Mesenchymal stem cell (in vitro differentiated cells and primary cell): ENCODE results near the gene LSM11.
A peak's percentile ranks its signal among the peaks of the same experiment; 100 is the strongest.
"Not testable (repeated sequence)": the region's sequence is repeated elsewhere in the genome, so short reads cannot be mapped to it uniquely, and the experiment has no call there.

Experiments used
- DNase-seq: peaks from one replicate; pipeline ENCODE4 v3.0.0-alpha.2; 2013
- H2AFZ ChIP-seq: one replicate; pipeline ENCODE4 v1.6.1; 2013; ENCODE audit warnings: low read depth, mild to moderate bottlenecking, control low read depth, inconsistent platforms, low read length, moderate library complexity
- H2AK5ac ChIP-seq: 2 replicates; pipeline ENCODE4 v1.6.1; 2013; ENCODE audit warnings: low read length, moderate library complexity, mild to moderate bottlenecking, inconsistent platforms; ENCODE audit not compliant: severe bottlenecking
- H2BK120ac ChIP-seq: one replicate; pipeline ENCODE4 v1.6.1; 2013; ENCODE audit warnings: low read depth, mild to moderate bottlenecking, inconsistent platforms, low read length, moderate library complexity
- H2BK12ac ChIP-seq, 2 experiments: one replicate each; pipeline ENCODE4 v1.6.1; 2013; ENCODE audit warnings: inconsistent platforms in 2 of 2, low read length in 2 of 2, mild to moderate bottlenecking in 2 of 2, moderate library complexity in 2 of 2, control low read depth in 1 of 2
- H2BK15ac ChIP-seq: one replicate; pipeline ENCODE4 v1.6.1; 2013; ENCODE audit warnings: mild to moderate bottlenecking, low read depth, inconsistent platforms; ENCODE audit not compliant: poor library complexity, severe bottlenecking
- H2BK5ac ChIP-seq: 2 replicates; pipeline ENCODE4 v1.6.1; 2013; ENCODE audit warnings: low read depth, mild to moderate bottlenecking, low read length, control low read depth, inconsistent platforms; ENCODE audit not compliant: poor library complexity, severe bottlenecking
- H3K14ac ChIP-seq, 2 experiments: one replicate each; pipeline ENCODE4 v1.6.1; 2013; ENCODE audit warnings: inconsistent platforms in 2 of 2, low read length in 2 of 2, control low read depth in 1 of 2, mild to moderate bottlenecking in 1 of 2, moderate library complexity in 1 of 2
- H3K18ac ChIP-seq, 2 experiments: one replicate each; pipeline ENCODE4 v1.6.1; 2013; ENCODE audit warnings: inconsistent platforms in 2 of 2, low read length in 2 of 2, control low read depth in 1 of 2, low read depth in 1 of 2, mild to moderate bottlenecking in 1 of 2
- H3K23ac ChIP-seq, 2 experiments: one replicate each; pipeline ENCODE4 v1.6.1; 2013; ENCODE audit warnings: inconsistent platforms in 2 of 2, low read length in 2 of 2, mild to moderate bottlenecking in 2 of 2, moderate library complexity in 2 of 2, control low read depth in 1 of 2
- H3K27ac ChIP-seq: 2 replicates; pipeline ENCODE4 v1.5.1; 2013; ENCODE audit warnings: mild to moderate bottlenecking, moderate library complexity, low read length, control low read depth, inconsistent platforms; ENCODE audit not compliant: poor library complexity, severe bottlenecking
- H3K27me3 ChIP-seq, 2 experiments: 2 replicates each; pipeline versions ENCODE4 v1.6.1 to v1.7.0; 2013; ENCODE audit warnings: low read length in 2 of 2, mild to moderate bottlenecking in 2 of 2, moderate library complexity in 2 of 2, control low read depth in 1 of 2, inconsistent platforms in 1 of 2; ENCODE audit not compliant: control insufficient read depth in 1 of 2, insufficient read depth in 1 of 2
- H3K36me3 ChIP-seq, 2 experiments: 2 replicates each; pipeline versions ENCODE4 v1.6.1 to v1.7.0; 2013; ENCODE audit warnings: low read length in 2 of 2, control low read depth in 1 of 2, inconsistent platforms in 1 of 2, low read depth in 1 of 2, mild to moderate bottlenecking in 1 of 2; ENCODE audit not compliant: insufficient read depth in 2 of 2, control insufficient read depth in 1 of 2
- H3K4ac ChIP-seq, 2 experiments: one replicate each; pipeline ENCODE4 v1.6.1; 2013; ENCODE audit warnings: inconsistent platforms in 2 of 2, low read length in 2 of 2, mild to moderate bottlenecking in 2 of 2, moderate library complexity in 2 of 2, control low read depth in 1 of 2, low read depth in 1 of 2
- H3K4me1 ChIP-seq: 2 replicates; pipeline ENCODE4 v1.6.1; 2013; ENCODE audit warnings: low read depth, low read length, control low read depth; ENCODE audit not compliant: control insufficient read depth, insufficient read depth
- H3K4me2 ChIP-seq: 2 replicates; pipeline ENCODE4 v1.6.1; 2013; ENCODE audit warnings: low read length, mild to moderate bottlenecking, inconsistent platforms; ENCODE audit not compliant: poor library complexity, severe bottlenecking
- H3K4me3 ChIP-seq, 2 experiments: 2 replicates each; pipeline versions ENCODE4 v1.5.1 to v1.7.0; 2013; ENCODE audit warnings: low read length in 2 of 2, mild to moderate bottlenecking in 2 of 2, control low read depth in 1 of 2, low read depth in 1 of 2; ENCODE audit not compliant: insufficient read depth in 1 of 2
- H3K79me1 ChIP-seq: replicated peaks from 2 replicates; pipeline ENCODE4 v1.6.1; 2013; ENCODE audit warnings: mild to moderate bottlenecking, control low read depth, low read length, inconsistent platforms; ENCODE audit not compliant: poor library complexity, severe bottlenecking
- H3K9ac ChIP-seq: 2 replicates; pipeline ENCODE4 v1.7.0; 2013; ENCODE audit warnings: mild to moderate bottlenecking, low read length, moderate library complexity
- H3K9me3 ChIP-seq: 2 replicates; pipeline ENCODE4 v1.7.0; 2013; ENCODE audit warnings: mild to moderate bottlenecking, low read length; ENCODE audit not compliant: control insufficient read depth
- H4K8ac ChIP-seq: one replicate; pipeline ENCODE4 v1.6.1; 2013; ENCODE audit warnings: inconsistent platforms, mild to moderate bottlenecking, low read length, moderate library complexity
- H4K91ac ChIP-seq: one replicate; pipeline ENCODE4 v1.6.1; 2013; ENCODE audit warnings: mild to moderate bottlenecking, low read length, inconsistent platforms
- WGBS: methylation state at CpG from one replicate; pipeline ENCODE4 v1.1.7; 2013; ENCODE audit warnings: mixed read lengths; 5-methylcytosine and 5-hydroxymethylcytosine counted together

LSM11 gene

GRCh38 chr5:157727858-157728257 lies 15.7 kb upstream of the LSM11 start:
- not testable (repeated sequence) for H3K36me3 ChIP-seq, H2BK5ac ChIP-seq, H3K4ac ChIP-seq, H3K18ac ChIP-seq, H2AK5ac ChIP-seq, H3K27me3 ChIP-seq, H3K9me3 ChIP-seq, H3K9ac ChIP-seq, DNase-seq, H2BK12ac ChIP-seq, H4K91ac ChIP-seq, H4K8ac ChIP-seq, H3K4me2 ChIP-seq, H2BK120ac ChIP-seq, H2AFZ ChIP-seq, H3K23ac ChIP-seq, H3K79me1 ChIP-seq, H3K14ac ChIP-seq, H3K27ac ChIP-seq, H3K4me1 ChIP-seq, H3K4me3 ChIP-seq, H2BK15ac ChIP-seq
- 100% methylated on average over 1 of the region's 1 CpG for WGBS

- Histone ChIP-seq H3K36me3 (peaks cover 3 to 21% of the 10 kb centered on the region in 2 experiments), H4K91ac (no peak overlapping the region), H4K8ac (no peak overlapping the region), H2AK5ac (no peak overlapping the region), H3K9ac (no peak overlapping the region), H2BK15ac (no peak overlapping the region), H3K23ac (no peak overlapping the region), H3K9me3 (no peaks in the 10 kb centered on the region), H3K4me3 (no peak overlapping the region), H2BK5ac (no peak overlapping the region), H3K4me2 (no peak overlapping the region), H3K4ac (no peak overlapping the region), H2AFZ (no peak overlapping the region), H3K79me1 (peaks cover 11% of the 10 kb centered on the region), H3K14ac (no peak overlapping the region), H3K18ac (no peak overlapping the region), H3K4me1 (peaks cover 3% of the 10 kb centered on the region), H2BK12ac (no peak overlapping the region), H3K27me3 (no peaks in the 10 kb centered on the region), H3K27ac (no peak overlapping the region), H2BK120ac (no peak overlapping the region)
- DNase-seq = no peak
Observed at GRCh38 chr5:157729858-157730257, 13.7 kb upstream of the LSM11 start.

- Histone ChIP-seq H3K23ac (no peak overlapping the region), H3K27ac (peak overlapping the region; percentile 96), H3K14ac (no peak overlapping the region), H4K8ac (no peak overlapping the region), H2BK120ac (no peak overlapping the region), H2BK5ac (no peak overlapping the region), H3K79me1 (peaks cover 11% of the 10 kb centered on the region), H3K9me3 (no peaks in the 10 kb centered on the region), H3K9ac (peak overlapping the region; percentile 92), H2BK15ac (no peak overlapping the region), H2BK12ac (no peak overlapping the region), H3K18ac (no peak overlapping the region), H3K4me2 (peak overlapping the region; percentile 40), H3K36me3 (peaks cover 3 to 30% of the 10 kb centered on the region in 2 experiments), H3K4me3 (peak overlapping the region; percentile 72 to 87), H2AFZ (no peak overlapping the region), H3K4me1 (peaks cover 3% of the 10 kb centered on the region), H2AK5ac (no peak overlapping the region), H4K91ac (no peak overlapping the region), H3K4ac (no peak overlapping the region), H3K27me3 (no peaks in the 10 kb centered on the region)
- 0% methylated on average over 4 of the region's 5 CpGs for WGBS
- DNase-seq = no peak
Observed at GRCh38 chr5:157730900-157731271, 12.6 kb upstream of the LSM11 start.

- H3K18ac ChIP-seq = peak within 1 kb of the TSS; percentile 83 to 99
- H2BK15ac ChIP-seq = peak within 1 kb of the TSS; percentile 17
- no peak within 1 kb of the TSS for H2BK120ac ChIP-seq
- H3K23ac ChIP-seq = no peak within 1 kb of the TSS
- H3K4me2 ChIP-seq = peak within 1 kb of the TSS; percentile 92
- H2AK5ac ChIP-seq = no peak within 1 kb of the TSS
- H3K9ac ChIP-seq = peak within 1 kb of the TSS; percentile 92
- peaks cover 8 to 35% of the 10 kb centered on the region in 2 experiments for H3K36me3 ChIP-seq
- no peaks in the 10 kb centered on the region for H3K9me3 ChIP-seq
- peak; percentile 99 for DNase-seq
- peaks cover 3% of the 10 kb centered on the region for H3K4me1 ChIP-seq
- H2BK12ac ChIP-seq = peak within 1 kb of the TSS in 1 of 2 experiments; percentile 51
- peak within 1 kb of the TSS in 1 of 2 experiments; percentile 98 for H3K14ac ChIP-seq
- H3K4ac ChIP-seq = peak within 1 kb of the TSS; percentile 20 to 77
- WGBS = 3% methylated on average over 42 of the region's 47 CpGs
- H3K79me1 ChIP-seq = peaks cover 12% of the 10 kb centered on the region
- no peaks in the 10 kb centered on the region for H3K27me3 ChIP-seq
- H4K91ac ChIP-seq = peak within 1 kb of the TSS; percentile 90
- peak within 1 kb of the TSS; percentile 96 for H3K27ac ChIP-seq
- H2AFZ ChIP-seq = peak within 1 kb of the TSS; percentile 85
- H2BK5ac ChIP-seq = no peak within 1 kb of the TSS
- peak within 1 kb of the TSS; percentile 72 to 87 for H3K4me3 ChIP-seq
- peak within 1 kb of the TSS; percentile 85 for H4K8ac ChIP-seq
Observed at GRCh38 chr5:157731272-157732129, 12.0 kb upstream of the LSM11 start, which contains the start of gene THG1L. Gene THG1L, plus strand, starts transcription at chr5:157731420. Its CDS starts 21 bp downstream, at chr5:157731441.
